Measurements from ENCODE around the gene ERAL1.

DNA sequence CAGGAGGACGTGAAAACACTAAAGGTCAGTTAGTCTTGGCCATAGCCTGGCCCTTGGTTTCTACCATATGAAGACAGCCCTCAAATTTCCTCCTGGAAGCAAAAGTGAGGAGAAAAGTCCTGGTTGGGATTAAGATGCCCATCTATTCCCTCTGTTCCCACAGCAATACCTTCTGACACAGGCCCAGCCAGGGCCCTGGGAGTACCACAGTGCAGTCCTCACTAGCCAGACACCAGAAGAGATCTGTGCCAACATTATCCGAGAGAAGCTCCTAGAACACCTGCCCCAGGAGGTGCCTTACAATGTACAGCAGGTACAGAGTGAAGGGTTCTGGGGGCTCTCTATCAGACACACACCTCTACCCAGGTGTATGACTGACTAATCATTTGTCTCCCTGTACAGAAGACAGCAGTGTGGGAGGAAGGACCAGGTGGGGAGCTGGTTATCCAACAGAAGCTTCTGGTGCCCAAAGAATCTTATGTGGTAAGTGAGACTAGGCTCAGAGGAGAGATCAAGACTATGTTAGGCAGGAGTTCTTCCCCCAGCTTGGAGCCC lies 4.1 kb downstream of the ERAL1 start:
- TF ChIP-seq, protein P1, sequence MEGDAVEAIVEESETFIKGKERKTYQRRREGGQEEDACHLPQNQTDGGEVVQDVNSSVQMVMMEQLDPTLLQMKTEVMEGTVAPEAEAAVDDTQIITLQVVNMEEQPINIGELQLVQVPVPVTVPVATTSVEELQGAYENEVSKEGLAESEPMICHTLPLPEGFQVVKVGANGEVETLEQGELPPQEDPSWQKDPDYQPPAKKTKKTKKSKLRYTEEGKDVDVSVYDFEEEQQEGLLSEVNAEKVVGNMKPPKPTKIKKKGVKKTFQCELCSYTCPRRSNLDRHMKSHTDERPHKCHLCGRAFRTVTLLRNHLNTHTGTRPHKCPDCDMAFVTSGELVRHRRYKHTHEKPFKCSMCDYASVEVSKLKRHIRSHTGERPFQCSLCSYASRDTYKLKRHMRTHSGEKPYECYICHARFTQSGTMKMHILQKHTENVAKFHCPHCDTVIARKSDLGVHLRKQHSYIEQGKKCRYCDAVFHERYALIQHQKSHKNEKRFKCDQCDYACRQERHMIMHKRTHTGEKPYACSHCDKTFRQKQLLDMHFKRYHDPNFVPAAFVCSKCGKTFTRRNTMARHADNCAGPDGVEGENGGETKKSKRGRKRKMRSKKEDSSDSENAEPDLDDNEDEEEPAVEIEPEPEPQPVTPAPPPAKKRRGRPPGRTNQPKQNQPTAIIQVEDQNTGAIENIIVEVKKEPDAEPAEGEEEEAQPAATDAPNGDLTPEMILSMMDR (IDR thresholded peaks at IDR 0.05; ENCODE audit: insufficient read depth, low read length) = no peak
- TF ChIP-seq POLR2AphosphoS5 (IDR thresholded peaks at IDR 0.05; ENCODE audit: low read depth) = no peak
- TF ChIP-seq, protein P2, sequence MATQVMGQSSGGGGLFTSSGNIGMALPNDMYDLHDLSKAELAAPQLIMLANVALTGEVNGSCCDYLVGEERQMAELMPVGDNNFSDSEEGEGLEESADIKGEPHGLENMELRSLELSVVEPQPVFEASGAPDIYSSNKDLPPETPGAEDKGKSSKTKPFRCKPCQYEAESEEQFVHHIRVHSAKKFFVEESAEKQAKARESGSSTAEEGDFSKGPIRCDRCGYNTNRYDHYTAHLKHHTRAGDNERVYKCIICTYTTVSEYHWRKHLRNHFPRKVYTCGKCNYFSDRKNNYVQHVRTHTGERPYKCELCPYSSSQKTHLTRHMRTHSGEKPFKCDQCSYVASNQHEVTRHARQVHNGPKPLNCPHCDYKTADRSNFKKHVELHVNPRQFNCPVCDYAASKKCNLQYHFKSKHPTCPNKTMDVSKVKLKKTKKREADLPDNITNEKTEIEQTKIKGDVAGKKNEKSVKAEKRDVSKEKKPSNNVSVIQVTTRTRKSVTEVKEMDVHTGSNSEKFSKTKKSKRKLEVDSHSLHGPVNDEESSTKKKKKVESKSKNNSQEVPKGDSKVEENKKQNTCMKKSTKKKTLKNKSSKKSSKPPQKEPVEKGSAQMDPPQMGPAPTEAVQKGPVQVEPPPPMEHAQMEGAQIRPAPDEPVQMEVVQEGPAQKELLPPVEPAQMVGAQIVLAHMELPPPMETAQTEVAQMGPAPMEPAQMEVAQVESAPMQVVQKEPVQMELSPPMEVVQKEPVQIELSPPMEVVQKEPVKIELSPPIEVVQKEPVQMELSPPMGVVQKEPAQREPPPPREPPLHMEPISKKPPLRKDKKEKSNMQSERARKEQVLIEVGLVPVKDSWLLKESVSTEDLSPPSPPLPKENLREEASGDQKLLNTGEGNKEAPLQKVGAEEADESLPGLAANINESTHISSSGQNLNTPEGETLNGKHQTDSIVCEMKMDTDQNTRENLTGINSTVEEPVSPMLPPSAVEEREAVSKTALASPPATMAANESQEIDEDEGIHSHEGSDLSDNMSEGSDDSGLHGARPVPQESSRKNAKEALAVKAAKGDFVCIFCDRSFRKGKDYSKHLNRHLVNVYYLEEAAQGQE (IDR thresholded peaks at IDR 0.05; ENCODE audit: insufficient replicate concordance, low read depth) = no peak
